T-helper 2 cell treated with Interferon-gamma antibody and Interleukin-4, amounts not matched to agents 5 μg/mL and 100 μg/mL, for 36 hours (primary cell): ENCODE data around the gene VWA3B.
"Not testable (repeated sequence)": the region's sequence is repeated elsewhere in the genome, so short reads cannot be mapped to it uniquely, and the experiment has no call there.

Experiments
- DNase-seq: peaks from one replicate; pipeline ENCODE4 v3.0.0; 2021; ENCODE audit warnings: low spot score
- H3K27ac Mint-ChIP-seq: one replicate; pipeline ENCODE4 v1.8.0; 2021; ENCODE audit warnings: mild to moderate bottlenecking, mixed read lengths
- H3K27me3 Mint-ChIP-seq: one replicate; pipeline ENCODE4 v1.8.0; 2021; ENCODE audit warnings: low read depth, mixed read lengths
- H3K36me3 Mint-ChIP-seq: one replicate; pipeline ENCODE4 v1.8.0; 2021; ENCODE audit warnings: low read depth, mixed read lengths
- H3K4me1 Mint-ChIP-seq: one replicate; pipeline ENCODE4 v1.8.0; 2021; ENCODE audit warnings: low read depth, mixed read lengths
- H3K4me3 Mint-ChIP-seq: one replicate; pipeline ENCODE4 v1.8.0; 2022; ENCODE audit warnings: mild to moderate bottlenecking, moderate library complexity, mixed read lengths
- H3K9me3 Mint-ChIP-seq: one replicate; pipeline ENCODE4 v1.8.0; 2021; ENCODE audit warnings: mixed read lengths

Gene VWA3B

DNA sequence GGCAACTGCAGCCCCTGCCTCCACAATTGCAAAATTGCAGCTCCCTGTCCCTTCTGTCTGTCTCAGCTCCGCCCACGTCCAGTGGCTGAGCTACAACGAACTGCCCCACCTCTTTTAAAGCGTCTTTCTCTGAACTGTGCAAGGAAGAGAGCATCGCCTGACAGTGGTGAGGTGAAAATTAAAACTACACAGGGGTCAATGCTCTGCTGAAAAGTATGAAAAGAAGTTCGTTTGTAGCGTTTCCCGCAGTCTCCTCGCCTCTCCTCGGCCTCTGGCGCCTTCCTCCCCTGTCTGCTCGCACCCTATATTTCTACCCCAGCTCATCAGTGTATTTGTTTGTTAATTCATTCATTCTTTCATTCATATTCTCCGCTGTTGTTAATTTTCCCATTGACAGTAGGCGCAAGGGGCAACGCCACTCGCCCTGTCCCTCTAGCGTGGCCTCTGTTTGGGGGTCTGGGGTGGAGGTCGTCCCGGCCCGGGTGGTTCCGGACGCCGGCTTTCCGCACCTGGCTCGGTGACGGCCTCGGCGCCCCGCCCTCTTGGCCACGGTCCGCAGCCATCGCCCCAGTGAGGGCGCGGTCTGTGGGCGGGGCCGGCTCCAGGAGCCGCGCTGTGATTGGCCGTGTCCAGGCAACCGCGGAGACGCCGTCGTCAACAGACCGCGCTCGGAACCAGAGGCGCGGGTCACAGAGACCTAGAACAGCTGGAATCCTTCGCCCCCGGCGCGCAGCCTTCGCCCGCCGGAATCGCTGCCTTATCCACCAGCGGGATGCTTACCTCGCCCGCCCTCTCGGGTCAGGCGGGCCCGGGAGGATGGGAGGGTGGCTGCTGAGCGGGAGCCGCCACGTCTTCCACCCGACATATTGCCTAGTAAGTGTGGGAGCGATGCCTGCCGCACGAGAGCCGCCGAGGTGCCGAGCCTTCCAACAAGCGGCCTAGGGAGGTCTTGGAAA, at the start of gene VWA3B:
VWA3B (plus strand) TSS at position 677 of the 956 bp plus-strand sequence. CDS start 5,926 bp downstream, outside the sequence.
- Mint-ChIP-seq H3K36me3 (no peaks in the 10 kb centered on the region), H3K4me3 (peak within 1 kb of the TSS; percentile 66), H3K4me1 (peaks cover 24% of the 10 kb centered on the region), H3K9me3 (no peaks in the 10 kb centered on the region), H3K27ac (no peak within 1 kb of the TSS), H3K27me3 (peaks cover 42% of the 10 kb centered on the region)
- peak; percentile 66 for DNase-seq

GRCh38 chr2:98037206-98037605, 49.8 kb upstream of the VWA3B start:
- Mint-ChIP-seq H3K36me3 (no peaks in the 10 kb centered on the region), H3K9me3 (no peaks in the 10 kb centered on the region), H3K27ac (no peak overlapping the region), H3K4me1 (no peaks in the 10 kb centered on the region), H3K27me3 (peaks cover 3% of the 10 kb centered on the region), H3K4me3 (no peak overlapping the region)
- no peak for DNase-seq

GRCh38 chr2:98037666-98038336, 49.2 kb upstream of the VWA3B start:
- H3K27ac Mint-ChIP-seq: no peak overlapping the region
- no peaks in the 10 kb centered on the region for H3K9me3 Mint-ChIP-seq

DNA sequence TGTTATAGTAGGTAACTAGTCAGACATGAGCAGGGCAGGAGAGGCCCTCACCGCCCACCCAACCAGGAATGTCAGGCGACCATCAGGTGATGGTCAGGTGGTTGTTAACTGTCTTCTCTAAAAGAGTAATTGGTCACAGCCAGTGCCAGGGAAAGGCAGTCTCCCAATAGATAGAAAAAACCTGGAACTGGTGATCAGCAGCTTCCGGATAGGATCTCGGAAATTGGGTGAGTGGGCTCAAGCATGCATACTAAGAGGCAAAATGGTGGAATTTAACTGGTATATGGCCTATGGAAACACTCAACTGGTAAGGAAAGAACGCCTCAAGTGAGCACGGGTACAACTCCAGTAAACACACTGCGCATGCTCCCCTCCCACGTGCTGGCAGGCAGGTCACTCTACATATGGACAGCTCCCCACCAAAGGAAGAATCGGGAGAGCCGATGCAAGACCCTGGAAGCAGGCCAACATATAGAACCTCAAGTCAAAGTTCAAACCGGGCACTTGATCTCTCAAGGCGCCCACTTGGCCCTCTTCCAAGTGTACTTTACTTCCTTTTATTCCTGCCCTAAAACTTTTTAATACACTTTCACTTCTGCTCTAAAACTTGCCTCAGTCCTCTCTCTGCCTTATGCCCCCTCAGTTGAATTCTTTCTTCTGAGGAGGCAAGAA, 47.7 kb upstream of the VWA3B start:
- H3K27ac Mint-ChIP-seq: no peak overlapping the region
- no peaks in the 10 kb centered on the region for H3K4me1 Mint-ChIP-seq
- H3K9me3 Mint-ChIP-seq: peaks cover 10% of the 10 kb centered on the region
- DNase-seq: no peak
- H3K36me3 Mint-ChIP-seq: no peaks in the 10 kb centered on the region
- H3K4me3 Mint-ChIP-seq: no peak overlapping the region
- H3K27me3 Mint-ChIP-seq: peaks cover 11% of the 10 kb centered on the region

More at GRCh38 chr2:98037666-98038336, 49.2 kb upstream of the VWA3B start:
- no peak for DNase-seq
- H3K27me3 Mint-ChIP-seq: peaks cover 6% of the 10 kb centered on the region
- H3K36me3 Mint-ChIP-seq: no peaks in the 10 kb centered on the region
- H3K4me3 Mint-ChIP-seq: no peak overlapping the region
- no peaks in the 10 kb centered on the region for H3K4me1 Mint-ChIP-seq

GRCh38 chr2:98040331-98040939, 46.5 kb upstream of the VWA3B start:
- Mint-ChIP-seq H3K4me3 (no peak overlapping the region), H3K36me3 (no peaks in the 10 kb centered on the region), H3K27me3 (peaks cover 11% of the 10 kb centered on the region), H3K27ac (no peak overlapping the region), H3K9me3 (peaks cover 22% of the 10 kb centered on the region), H3K4me1 (no peaks in the 10 kb centered on the region)
- DNase-seq: no peak

GRCh38 chr2:98043101-98043500, 43.9 kb upstream of the VWA3B start:
- H3K9me3 Mint-ChIP-seq: peaks cover 26% of the 10 kb centered on the region
- H3K27me3 Mint-ChIP-seq: peaks cover 13% of the 10 kb centered on the region
- no peak overlapping the region for H3K27ac Mint-ChIP-seq
- H3K36me3 Mint-ChIP-seq: no peaks in the 10 kb centered on the region
- H3K4me3 Mint-ChIP-seq: no peak overlapping the region
- H3K4me1 Mint-ChIP-seq: no peaks in the 10 kb centered on the region
- no peak for DNase-seq

DNA sequence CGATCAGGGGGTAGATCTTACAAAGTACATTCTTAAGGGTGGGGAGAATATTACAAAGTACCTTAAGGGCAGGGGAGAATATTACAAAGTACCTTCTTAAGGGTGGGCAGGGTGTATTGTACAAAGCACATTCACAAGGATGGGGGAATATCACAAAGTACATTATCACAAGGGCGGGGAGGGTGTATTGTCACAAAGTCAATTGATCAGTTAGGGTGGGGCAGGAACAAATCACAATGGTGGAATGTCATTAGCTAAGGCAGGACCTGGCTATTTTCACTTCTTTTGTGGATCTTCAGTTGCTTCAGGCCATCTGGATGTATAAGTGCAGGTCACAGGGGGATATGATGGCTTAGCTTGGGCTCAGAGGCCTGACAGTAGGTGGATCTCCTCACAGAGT, 42.2 kb upstream of the VWA3B start:
- peaks cover 26% of the 10 kb centered on the region for H3K9me3 Mint-ChIP-seq
- not testable (repeated sequence) for H3K4me1 Mint-ChIP-seq, H3K4me3 Mint-ChIP-seq, H3K27ac Mint-ChIP-seq, H3K36me3 Mint-ChIP-seq, DNase-seq
- H3K27me3 Mint-ChIP-seq: peaks cover 10% of the 10 kb centered on the region

DNA sequence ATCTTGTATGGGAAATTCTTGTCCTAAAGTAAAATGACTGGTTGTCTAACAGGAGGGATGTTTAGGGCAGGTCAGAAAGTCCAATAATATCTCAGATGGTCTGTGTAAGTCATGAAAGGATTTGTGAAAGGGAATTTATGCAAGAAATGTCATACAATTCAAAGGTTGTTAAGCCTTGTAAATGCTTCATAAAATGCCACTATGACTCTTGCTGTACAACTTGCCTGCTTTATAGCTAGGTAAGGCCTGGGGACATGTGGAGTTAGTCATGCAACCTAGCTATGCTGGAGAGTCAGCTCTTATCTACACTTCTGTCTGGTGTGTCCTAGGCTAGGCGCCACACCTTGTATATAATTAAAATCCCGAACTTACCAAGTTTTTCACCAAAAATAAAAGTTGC, 36.9 kb upstream of the VWA3B start:
- Mint-ChIP-seq H3K36me3 (no peaks in the 10 kb centered on the region), H3K27me3 (peaks cover 3% of the 10 kb centered on the region), H3K4me1 (no peaks in the 10 kb centered on the region), H3K9me3 (peaks cover 8% of the 10 kb centered on the region), H3K27ac (no peak overlapping the region), H3K4me3 (no peak overlapping the region)
- DNase-seq: no peak

DNA sequence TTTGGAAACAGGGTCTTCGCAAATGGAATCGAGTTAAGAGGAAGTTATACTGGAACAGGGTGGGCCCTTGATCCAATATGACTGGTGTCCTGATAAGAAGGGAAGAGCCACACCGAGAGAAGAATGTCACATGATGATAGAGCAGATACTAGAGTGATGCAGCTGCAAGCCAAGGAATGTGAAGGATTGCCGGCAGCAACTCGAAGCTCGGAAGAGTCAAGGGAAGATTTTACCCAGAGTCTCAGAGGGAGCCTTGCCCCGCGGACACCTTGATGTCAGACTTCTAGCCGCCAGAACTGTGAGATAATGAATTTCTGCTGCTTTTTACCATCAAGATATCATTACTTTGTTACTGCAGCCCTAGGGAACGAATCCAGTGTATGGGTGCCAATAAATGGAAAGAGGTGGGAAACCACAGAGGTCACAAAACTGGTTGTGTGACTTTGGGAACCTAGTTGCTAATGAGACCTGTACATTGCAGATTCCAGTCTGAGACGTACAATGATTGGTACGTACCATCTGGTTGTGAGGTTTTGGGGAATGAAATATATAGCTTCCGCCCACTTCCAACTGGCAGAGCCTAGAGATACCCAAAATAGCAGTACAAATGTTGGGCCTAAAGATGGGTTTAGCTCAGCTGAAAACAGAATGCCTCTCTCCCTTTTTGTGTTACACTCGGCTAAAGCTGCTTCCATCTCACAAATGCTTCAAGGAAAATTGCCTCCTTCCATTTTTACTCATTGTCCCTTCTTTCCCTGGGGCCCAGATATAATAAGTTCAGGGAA, 28.6 kb upstream of the VWA3B start:
- Mint-ChIP-seq H3K27ac (no peak overlapping the region), H3K27me3 (peaks cover 2% of the 10 kb centered on the region), H3K36me3 (no peaks in the 10 kb centered on the region), H3K4me3 (no peak overlapping the region), H3K4me1 (no peaks in the 10 kb centered on the region), H3K9me3 (no peaks in the 10 kb centered on the region)
- no peak for DNase-seq

GRCh38 chr2:98060277-98060676, 26.7 kb upstream of the VWA3B start:
- no peaks in the 10 kb centered on the region for H3K4me1 Mint-ChIP-seq
- H3K27ac Mint-ChIP-seq: no peak overlapping the region
- peaks cover 2% of the 10 kb centered on the region for H3K27me3 Mint-ChIP-seq
- H3K36me3 Mint-ChIP-seq: no peaks in the 10 kb centered on the region
- H3K9me3 Mint-ChIP-seq: no peaks in the 10 kb centered on the region
- H3K4me3 Mint-ChIP-seq: no peak overlapping the region
- no peak for DNase-seq

DNA sequence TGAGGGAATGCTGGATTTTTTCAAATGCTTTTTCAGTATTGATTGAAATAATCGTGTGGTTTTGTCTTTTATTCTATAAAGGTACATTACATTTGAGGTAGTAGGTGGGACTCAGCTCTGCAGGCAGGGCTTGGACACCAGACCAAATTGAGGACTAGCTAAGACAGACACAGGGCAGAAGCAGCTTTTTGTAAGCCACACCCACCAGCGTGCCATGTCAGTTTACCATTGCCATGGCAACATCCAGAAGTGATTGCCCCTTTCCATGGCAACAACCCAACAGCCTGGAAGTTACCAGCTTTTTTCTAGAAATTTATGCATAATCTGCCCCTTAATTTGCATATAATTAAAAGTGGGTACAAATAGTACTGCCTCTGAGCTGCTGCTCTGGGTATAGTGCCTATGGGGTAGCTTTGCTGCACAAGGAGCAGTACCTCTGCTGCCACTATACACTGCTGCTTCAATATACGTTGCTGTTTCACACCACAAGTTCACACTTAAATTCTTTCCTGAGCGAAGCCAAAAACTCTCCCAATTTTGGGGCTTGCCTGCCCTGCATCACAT, 23.6 kb upstream of the VWA3B start:
- Mint-ChIP-seq H3K9me3 (no peaks in the 10 kb centered on the region), H3K4me1 (no peaks in the 10 kb centered on the region), H3K36me3 (no peaks in the 10 kb centered on the region), H3K27ac (no peak overlapping the region), H3K27me3 (peaks cover 2% of the 10 kb centered on the region), H3K4me3 (no peak overlapping the region)
- no peak for DNase-seq

GRCh38 chr2:98065808-98066207, 21.2 kb upstream of the VWA3B start:
- Mint-ChIP-seq H3K36me3 (no peaks in the 10 kb centered on the region), H3K27me3 (peaks cover 2% of the 10 kb centered on the region), H3K9me3 (no peaks in the 10 kb centered on the region)

DNA sequence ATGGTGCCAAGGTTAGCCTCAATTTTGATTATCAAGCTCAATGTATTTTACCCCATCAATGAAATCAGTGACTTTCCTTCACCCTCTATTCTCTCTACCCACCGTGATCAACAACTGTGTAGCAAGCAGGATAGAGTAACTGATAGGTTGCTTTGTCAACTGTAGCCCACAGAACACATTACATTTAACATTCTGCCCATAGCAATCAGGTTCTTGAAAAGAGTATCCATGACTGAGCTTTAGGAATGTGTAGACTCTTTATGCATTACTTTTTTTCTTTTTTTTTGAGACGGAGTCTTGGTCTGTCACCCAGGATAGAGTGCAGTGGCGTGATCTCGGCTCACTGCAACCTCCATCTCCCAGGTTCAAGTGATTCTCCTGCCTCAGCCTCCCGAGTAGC, 19.8 kb upstream of the VWA3B start:
- H3K4me1 Mint-ChIP-seq: no peaks in the 10 kb centered on the region
- no peak overlapping the region for H3K4me3 Mint-ChIP-seq
- H3K9me3 Mint-ChIP-seq: no peaks in the 10 kb centered on the region
- no peak for DNase-seq
- H3K27me3 Mint-ChIP-seq: peaks cover 10% of the 10 kb centered on the region
- no peaks in the 10 kb centered on the region for H3K36me3 Mint-ChIP-seq
- H3K27ac Mint-ChIP-seq: no peak overlapping the region

More at GRCh38 chr2:98065808-98066207, 21.2 kb upstream of the VWA3B start:
- no peak for DNase-seq
- Mint-ChIP-seq H3K27ac (no peak overlapping the region), H3K4me1 (no peaks in the 10 kb centered on the region), H3K4me3 (no peak overlapping the region)
